SK-N-MC (cell line): ENCODE data around the gene EFHD2.

ENCODE experiments used
- EZH2 ChIP-seq: fragments of 200-600 bp; sonication (generic); IDR thresholded peaks from one replicate; pipeline ENCODE4 v1.6.1; 2017; ENCODE audit warnings: antibody characterized with exemption
- POLR2AphosphoS5 ChIP-seq: IDR thresholded peaks from 2 replicates; pipeline ENCODE4 v1.6.1; 2012; ENCODE audit warnings: mild to moderate bottlenecking, low read depth, low read length, borderline replicate concordance

DNA sequence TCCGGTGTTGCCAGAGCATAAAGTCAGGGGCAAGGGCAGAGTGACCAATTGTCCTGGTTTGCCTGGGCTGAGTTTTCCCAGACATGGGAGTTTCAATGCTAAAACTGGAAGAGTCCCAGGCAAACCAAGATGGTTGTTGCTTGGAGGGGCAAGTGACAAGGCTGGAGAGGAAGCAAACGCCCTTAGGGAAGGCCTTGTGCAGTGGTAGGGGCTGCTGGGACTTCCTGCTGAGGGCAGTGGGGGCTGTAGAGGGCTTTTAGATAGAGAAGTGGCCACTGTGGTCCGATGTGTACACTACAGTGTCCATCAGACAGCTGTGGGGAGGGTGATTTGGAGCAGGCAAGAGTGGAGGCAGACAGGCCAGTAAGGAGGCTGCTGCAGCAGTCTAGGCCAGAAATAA lies 39.9 kb downstream of the EFHD2 start:
- no peak for TF ChIP-seq POLR2AphosphoS5
- TF ChIP-seq EZH2, result no peak
